K562 (cell line): ENCODE results near the gene ZNF805. TPM values are rescaled to one million over a fixed set of nuclear protein-coding genes. Genes with fewer than 3 reads are reported as not detected.

Experiments
- ATF6 ChIP-seq: sonication (generic); formaldehyde crosslinking; IDR thresholded peaks from 2 replicates; pipeline ENCODE4 v1.4.0; 2020; ENCODE audit warnings: mild to moderate bottlenecking, missing genetic modification reagents
- BCL6 ChIP-seq: fragments of 250-450 bp; sonication (Bioruptor Pico); IDR thresholded peaks from 2 replicates; pipeline ENCODE4 v1.4.0; 2020
- EHMT2 ChIP-seq: fragments of 450-650 bp; IDR thresholded peaks from 2 replicates; pipeline ENCODE4 v1.6.1; 2018; ENCODE audit warnings: antibody characterized with exemption
- EP300 ChIP-seq: IDR thresholded peaks from 2 replicates; pipeline ENCODE4 v1.6.1; 2012; ENCODE audit warnings: low read length, improper control_type of control experiment
- IFI16 ChIP-seq: fragments of 250-450 bp; sonication (Bioruptor Pico); IDR thresholded peaks from 2 replicates; pipeline ENCODE4 v2.1.2; 2022; ENCODE audit warnings: mild to moderate bottlenecking, inconsistent platforms
- JUN ChIP-seq, 2 experiments: sonication (generic) in 1 of 2; formaldehyde crosslinking in 1 of 2; IDR thresholded peaks; 2 replicates each; pipeline versions ENCODE4 v1.6.1 to v1.8.0; 2012 to 2022; ENCODE audit warnings: borderline replicate concordance in 2 of 2, mild to moderate bottlenecking in 2 of 2, improper control_type of control experiment in 1 of 2, low read depth in 1 of 2, low read length in 1 of 2, missing genetic modification reagents in 1 of 2
- KLF6 ChIP-seq: fragments of 250-450 bp; sonication (Bioruptor Pico); IDR thresholded peaks from 2 replicates; pipeline ENCODE4 v1.4.0; 2020; ENCODE audit warnings: mild to moderate bottlenecking, moderate library complexity, borderline replicate concordance
- PCBP1 ChIP-seq: fragments of 200-400 bp; formaldehyde crosslinking; IDR thresholded peaks from 2 replicates; pipeline ENCODE4 v1.6.1; 2018; ENCODE audit warnings: mild to moderate bottlenecking, low read depth, low read length; ENCODE audit not compliant: poor library complexity, severe bottlenecking
- POU5F1 ChIP-seq: fragments of 150-350 bp; IDR thresholded peaks from 2 replicates; pipeline ENCODE4 v1.6.1; 2014; ENCODE audit warnings: borderline replicate concordance, low read length, low read depth, mild to moderate bottlenecking; ENCODE audit not compliant: partially characterized antibody
- PPARD ChIP-seq: fragments of 250-450 bp; sonication (Bioruptor Pico); IDR thresholded peaks from 2 replicates; pipeline ENCODE4 v1.8.0; 2022; ENCODE audit warnings: inconsistent platforms, mild to moderate bottlenecking, moderate library complexity
- SRSF3 ChIP-seq: fragments of 200-400 bp; formaldehyde crosslinking; IDR thresholded peaks from 2 replicates; pipeline ENCODE4 v1.6.1; 2016; ENCODE audit warnings: mild to moderate bottlenecking, low read length, moderate library complexity; ENCODE audit not compliant: insufficient read depth
- TCF3 ChIP-seq: sonication (generic); formaldehyde crosslinking; IDR thresholded peaks from 2 replicates; pipeline ENCODE4 v1.4.0; 2020; ENCODE audit warnings: mild to moderate bottlenecking, missing genetic modification reagents
- XRCC4 ChIP-seq: IDR thresholded peaks from one replicate; pipeline ENCODE4 v1.6.1; 2011; ENCODE audit not compliant: insufficient read depth, insufficient read length; ENCODE audit errors: extremely low read depth
- ZBTB1 ChIP-seq: sonication (generic); formaldehyde crosslinking; IDR thresholded peaks from 2 replicates; pipeline ENCODE4 v1.8.1; 2023; ENCODE audit warnings: missing genetic modification reagents, low read depth, mild to moderate bottlenecking, borderline replicate concordance
- ZNF175 ChIP-seq: fragments of 200-800 bp; sonication (Bioruptor generic); IDR thresholded peaks from 2 replicates; pipeline ENCODE4 v1.6.1; 2016; ENCODE audit warnings: low read depth, mild to moderate bottlenecking, missing genetic modification characterization, missing compliant biosample characterization
- polyA plus RNA-seq, 8 experiments: library from polyadenylated mRNA; depleted of rRNA in 4 of 8; stranded (reverse) in 5 of 8; unstranded in 3 of 8; fragments of >200 nt; fragmentation: Nextera tagmentation in 2 of 8; fragmentation: Illumina TruSeq in 1 of 8; extraction: Ambion mirVana in 2 of 8; extraction: Trizol in 1 of 8; gene quantifications; 2 replicates each; pipeline versions ENCODE4 v1.2.1 to v1.2.3, GENCODE V29; 2011 to 2014; ENCODE audit warnings: inconsistent platforms in 1 of 8, missing spikeins in 1 of 8
- total RNA-seq, 7 experiments: library from RNA; depleted of rRNA in 6 of 7; stranded (reverse); fragments of >200 nt in 6 of 7; fragmentation: Illumina TruSeq in 2 of 7; extraction: Trizol in 2 of 7; gene quantifications; 2 replicates each; pipeline versions ENCODE4 v1.2.1 to v1.2.3, GENCODE V29; 2011 to 2021; ENCODE audit warnings: low replicate concordance in 1 of 7
- TF ChIP-seq, protein P1 (sequence below): fragments of 250-450 bp; sonication (Bioruptor Pico); IDR thresholded peaks from 2 replicates; pipeline ENCODE4 v1.5.0; 2021; ENCODE audit warnings: mild to moderate bottlenecking, moderate library complexity
- TF ChIP-seq, protein P2 (sequence below): sonication (generic); formaldehyde crosslinking; IDR thresholded peaks from 2 replicates; pipeline ENCODE4 v1.8.1; 2023; ENCODE audit warnings: mild to moderate bottlenecking, missing genetic modification reagents

ZNF805 gene
- total and polyA plus RNA-seq, 9 of the 15 experiments (the other 6 are each of a cell fraction or from before 2014, with no cell fraction given), result 0.32 to 6.7 (median 3.9) TPM

DNA sequence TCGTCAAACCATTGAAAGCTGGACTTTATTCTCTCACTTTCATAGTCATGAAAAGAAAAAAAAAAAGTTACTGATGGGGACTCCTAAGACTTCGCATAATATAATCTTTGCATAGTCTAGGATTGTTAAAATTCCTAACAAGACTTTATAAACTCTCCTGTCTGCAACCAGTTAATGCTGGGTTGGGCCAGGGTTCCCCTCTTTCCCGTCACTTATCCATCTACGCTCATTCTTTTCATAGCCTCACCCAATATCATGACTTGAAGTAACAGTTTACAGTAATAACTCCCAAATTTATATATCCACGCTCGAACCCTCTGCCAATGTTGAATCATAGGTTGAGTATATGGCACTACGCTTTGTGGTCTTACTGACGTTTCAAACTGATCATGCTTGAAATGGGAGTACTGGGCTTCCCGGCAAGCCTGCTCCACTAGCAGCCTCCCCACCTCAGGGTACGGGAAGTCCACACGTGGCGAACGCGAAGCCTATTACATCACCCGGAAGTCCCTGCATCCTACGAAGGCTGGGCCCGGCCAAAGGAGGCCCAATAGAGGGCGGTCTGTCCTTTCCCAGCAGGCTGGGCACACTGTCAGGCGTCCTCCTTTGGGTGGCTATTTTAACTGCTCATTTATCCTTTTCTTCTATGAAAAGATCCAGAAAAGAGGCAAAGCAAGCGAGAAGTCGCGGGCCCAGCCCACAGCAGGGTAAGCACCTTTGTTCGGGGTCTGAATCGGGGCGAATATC lies 39.2 kb downstream of the ZNF805 start (continued):
- TF ChIP-seq, protein P1, sequence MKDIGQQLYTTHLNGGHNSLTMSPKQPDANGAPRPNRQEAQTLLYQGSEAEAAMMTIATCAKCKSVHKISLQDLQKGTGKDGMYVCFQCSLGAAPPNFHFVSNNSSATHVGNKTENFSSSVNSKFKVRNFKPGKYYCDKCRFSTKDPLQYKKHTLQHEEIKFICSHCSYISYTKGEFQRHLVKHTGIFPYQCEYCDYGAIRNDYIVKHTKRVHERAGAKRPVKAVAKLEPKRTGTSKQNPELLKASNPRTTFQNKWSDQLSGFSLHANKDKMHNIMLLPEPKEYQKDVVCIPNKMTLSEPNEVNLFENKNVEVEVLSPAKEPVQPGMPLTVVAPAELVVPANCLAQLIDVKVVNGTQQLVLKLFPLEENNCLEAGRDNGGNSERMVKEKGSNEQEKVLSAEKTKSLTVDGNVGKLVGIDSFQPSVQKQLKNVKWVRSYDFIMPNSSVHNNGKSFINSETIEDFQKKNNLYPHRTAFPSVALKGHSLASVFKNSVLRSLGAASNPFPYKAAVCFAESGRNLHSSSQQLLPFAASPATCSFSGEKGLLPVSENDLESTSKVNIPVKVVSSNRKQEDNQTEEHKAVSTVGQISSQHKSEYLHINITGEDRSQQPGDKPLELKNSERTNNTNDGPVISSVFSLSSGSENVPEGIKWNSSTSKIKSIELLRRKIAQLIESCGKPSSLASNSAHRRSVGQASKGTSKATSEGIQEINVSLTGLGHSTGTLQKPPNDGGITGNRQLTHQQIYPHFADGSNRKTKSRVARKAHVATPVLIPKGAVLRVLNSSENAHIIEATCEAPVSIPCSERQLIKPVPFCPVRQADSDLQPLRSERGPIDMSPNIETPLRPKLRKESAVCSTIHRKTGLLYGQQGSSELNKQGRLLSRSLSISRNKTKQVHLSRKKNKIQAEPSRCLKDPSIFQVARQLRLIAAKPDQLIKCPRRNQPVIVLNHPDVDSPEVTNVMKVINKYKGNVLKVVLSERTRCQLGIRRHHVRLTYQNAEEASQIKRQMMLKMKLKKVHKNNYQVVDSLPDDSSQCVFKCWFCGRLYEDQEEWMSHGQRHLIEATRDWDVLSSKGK (CRISPR knock-in tag), result no peak
- TF ChIP-seq PPARD, result no peak
- TF ChIP-seq PCBP1, result no peak
- no peak for TF ChIP-seq ZBTB1 (CRISPR knock-in tag)
- TF ChIP-seq POU5F1, result no peak
- TF ChIP-seq, protein P2, sequence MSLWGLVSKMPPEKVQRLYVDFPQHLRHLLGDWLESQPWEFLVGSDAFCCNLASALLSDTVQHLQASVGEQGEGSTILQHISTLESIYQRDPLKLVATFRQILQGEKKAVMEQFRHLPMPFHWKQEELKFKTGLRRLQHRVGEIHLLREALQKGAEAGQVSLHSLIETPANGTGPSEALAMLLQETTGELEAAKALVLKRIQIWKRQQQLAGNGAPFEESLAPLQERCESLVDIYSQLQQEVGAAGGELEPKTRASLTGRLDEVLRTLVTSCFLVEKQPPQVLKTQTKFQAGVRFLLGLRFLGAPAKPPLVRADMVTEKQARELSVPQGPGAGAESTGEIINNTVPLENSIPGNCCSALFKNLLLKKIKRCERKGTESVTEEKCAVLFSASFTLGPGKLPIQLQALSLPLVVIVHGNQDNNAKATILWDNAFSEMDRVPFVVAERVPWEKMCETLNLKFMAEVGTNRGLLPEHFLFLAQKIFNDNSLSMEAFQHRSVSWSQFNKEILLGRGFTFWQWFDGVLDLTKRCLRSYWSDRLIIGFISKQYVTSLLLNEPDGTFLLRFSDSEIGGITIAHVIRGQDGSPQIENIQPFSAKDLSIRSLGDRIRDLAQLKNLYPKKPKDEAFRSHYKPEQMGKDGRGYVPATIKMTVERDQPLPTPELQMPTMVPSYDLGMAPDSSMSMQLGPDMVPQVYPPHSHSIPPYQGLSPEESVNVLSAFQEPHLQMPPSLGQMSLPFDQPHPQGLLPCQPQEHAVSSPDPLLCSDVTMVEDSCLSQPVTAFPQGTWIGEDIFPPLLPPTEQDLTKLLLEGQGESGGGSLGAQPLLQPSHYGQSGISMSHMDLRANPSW (CRISPR knock-in tag), result 0 out of 2 replicates have a peak, but pooled peaks have one; percentile 82
- TF ChIP-seq EHMT2, result peak; percentile 67; the same call in 1 of the 2 replicates
- no peak; the same call in 1 of the 2 replicates for TF ChIP-seq TCF3 (CRISPR knock-in tag)
- 0 out of 2 replicates have a peak, but pooled peaks have one; percentile 80 for TF ChIP-seq SRSF3
- TF ChIP-seq BCL6 (CRISPR knock-in tag), result no peak
- peak; percentile 86; the same call in 1 of the 2 replicates for TF ChIP-seq ATF6 (CRISPR knock-in tag)
- no peak for TF ChIP-seq IFI16 (CRISPR knock-in tag)
- no peak; the same call in 1 of the 2 replicates for TF ChIP-seq KLF6 (CRISPR knock-in tag)
- peak; percentile 76 for TF ChIP-seq ZNF175 (CRISPR knock-in tag)
- peak; percentile 88 for TF ChIP-seq JUN (IDR thresholded peaks at IDR 0.05; ENCODE audit: borderline replicate concordance, low read depth, low read length)
- no peak for TF ChIP-seq JUN (CRISPR knock-in tag; IDR thresholded peaks at IDR 0.05; ENCODE audit: borderline replicate concordance)
- TF ChIP-seq EP300, result peak; percentile 51
- TF ChIP-seq XRCC4, result no peak
